Breast epithelium (tissue), 4 donors: ENCODE results near the gene ITGB7. TPM values are rescaled to one million over a fixed set of nuclear protein-coding genes. Genes with fewer than 3 reads are reported as not detected.

Experiments used
- DNase-seq, 2 donors: peaks; one replicate each; pipeline ENCODE4 v3.0.0-alpha.2; 2019; ENCODE audit warnings: low spot score in 2 of 2
- H3K27ac ChIP-seq, 2 donors: fragments of 200-600 bp; sonication (generic) in 1 of 2; one replicate each; pipeline ENCODE4 v1.5.1; 2016 to 2019; ENCODE audit warnings: mild to moderate bottlenecking in 1 of 2
- H3K27me3 ChIP-seq, 2 donors: fragments of 200-600 bp; sonication (generic) in 1 of 2; one replicate each; pipeline versions ENCODE4 v1.5.1 to v1.6.0; 2017 to 2019; ENCODE audit warnings: control low read depth in 1 of 2, mild to moderate bottlenecking in 1 of 2
- H3K36me3 ChIP-seq: fragments of 200-600 bp; one replicate; pipeline ENCODE4 v1.5.1; 2019
- H3K4me1 ChIP-seq, 2 donors: fragments of 200-600 bp; sonication (generic); one replicate each; pipeline ENCODE4 v1.5.1; 2016 to 2019; ENCODE audit warnings: control low read depth in 1 of 2
- H3K4me3 ChIP-seq, 3 donors: fragments of 200-600 bp; sonication (generic); 1 replicate in 2 of 3; 2 replicates in 1 of 3; pipeline ENCODE4 v1.5.1; 2016 to 2019; ENCODE audit warnings: mild to moderate bottlenecking in 3 of 3, moderate library complexity in 2 of 3
- H3K9me3 ChIP-seq, 2 donors: fragments of 200-600 bp; sonication (generic) in 1 of 2; one replicate each; pipeline ENCODE4 v1.5.1; 2016 to 2019; ENCODE audit warnings: control low read depth in 1 of 2
- POLR2A ChIP-seq: fragments of 450-650 bp; IDR thresholded peaks from one replicate; pipeline ENCODE4 v1.6.1; 2016; ENCODE audit warnings: antibody characterized with exemption, mild to moderate bottlenecking, moderate library complexity
- POLR2AphosphoS5 ChIP-seq, 3 donors: sonication (generic); formaldehyde crosslinking; IDR thresholded peaks; one replicate each; pipeline ENCODE4 v1.6.1; 2017; ENCODE audit warnings: antibody characterized with exemption in 3 of 3
- intact Hi-C: fragments of 100-400 bp; cut with DNase I; formaldehyde crosslinking; loops from one replicate; pipeline ENCODE4 v1.15.1; 2023; ENCODE audit warnings: low total_unique reads
- total RNA-seq, 3 donors: library from RNA; depleted of rRNA; stranded (reverse); fragments of >200 nt; gene quantifications; one replicate each; pipeline ENCODE4 v1.1.0, GENCODE V29; 2016
- TF ChIP-seq, protein P1 (sequence below), 3 donors: fragments of 450-650 bp; IDR thresholded peaks; one replicate each; pipeline ENCODE4 v1.5.1; 2016 to 2017; ENCODE audit warnings: antibody characterized with exemption in 3 of 3, mild to moderate bottlenecking in 3 of 3, moderate library complexity in 3 of 3

Gene ITGB7
- total RNA-seq, 3 donors from 2014 or later, result 1.1 to 2.9 (median 2.9) TPM

DNA sequence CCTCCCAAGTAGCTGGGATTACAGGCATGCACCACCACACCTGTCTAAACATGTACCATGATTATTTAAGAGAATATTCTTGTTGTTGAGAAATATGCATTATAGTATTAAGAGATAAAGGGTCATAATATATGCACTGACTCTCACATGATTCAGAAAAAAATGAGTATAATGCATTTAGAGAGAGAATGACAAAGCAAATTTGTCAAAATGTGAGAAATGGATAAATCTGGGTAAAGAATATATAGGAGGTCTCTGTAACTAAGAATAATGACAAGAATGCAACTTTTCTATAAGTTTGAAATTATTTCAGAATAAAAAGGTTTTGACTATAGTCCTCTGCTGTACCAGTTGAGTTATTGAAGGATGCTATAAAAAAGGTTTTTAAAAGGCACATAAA, 54.7 kb downstream of the ITGB7 start:
- Histone ChIP-seq H3K36me3 (no peaks in the 10 kb centered on the region), H3K27me3 (no peaks in the 10 kb centered on the region), H3K4me1 (no peaks in the 10 kb centered on the region), H3K4me3 (no peak overlapping the region), H3K27ac (no peak overlapping the region), H3K9me3 (no peaks in the 10 kb centered on the region)
- DNase-seq, result no peak
- TF ChIP-seq POLR2AphosphoS5 (IDR thresholded peaks at IDR 0.05) (no peak), POLR2A (no peak)
- TF ChIP-seq, protein P1, sequence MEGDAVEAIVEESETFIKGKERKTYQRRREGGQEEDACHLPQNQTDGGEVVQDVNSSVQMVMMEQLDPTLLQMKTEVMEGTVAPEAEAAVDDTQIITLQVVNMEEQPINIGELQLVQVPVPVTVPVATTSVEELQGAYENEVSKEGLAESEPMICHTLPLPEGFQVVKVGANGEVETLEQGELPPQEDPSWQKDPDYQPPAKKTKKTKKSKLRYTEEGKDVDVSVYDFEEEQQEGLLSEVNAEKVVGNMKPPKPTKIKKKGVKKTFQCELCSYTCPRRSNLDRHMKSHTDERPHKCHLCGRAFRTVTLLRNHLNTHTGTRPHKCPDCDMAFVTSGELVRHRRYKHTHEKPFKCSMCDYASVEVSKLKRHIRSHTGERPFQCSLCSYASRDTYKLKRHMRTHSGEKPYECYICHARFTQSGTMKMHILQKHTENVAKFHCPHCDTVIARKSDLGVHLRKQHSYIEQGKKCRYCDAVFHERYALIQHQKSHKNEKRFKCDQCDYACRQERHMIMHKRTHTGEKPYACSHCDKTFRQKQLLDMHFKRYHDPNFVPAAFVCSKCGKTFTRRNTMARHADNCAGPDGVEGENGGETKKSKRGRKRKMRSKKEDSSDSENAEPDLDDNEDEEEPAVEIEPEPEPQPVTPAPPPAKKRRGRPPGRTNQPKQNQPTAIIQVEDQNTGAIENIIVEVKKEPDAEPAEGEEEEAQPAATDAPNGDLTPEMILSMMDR (IDR thresholded peaks at IDR 0.05), result no peak
- intact Hi-C loops, result no loop called here

DNA sequence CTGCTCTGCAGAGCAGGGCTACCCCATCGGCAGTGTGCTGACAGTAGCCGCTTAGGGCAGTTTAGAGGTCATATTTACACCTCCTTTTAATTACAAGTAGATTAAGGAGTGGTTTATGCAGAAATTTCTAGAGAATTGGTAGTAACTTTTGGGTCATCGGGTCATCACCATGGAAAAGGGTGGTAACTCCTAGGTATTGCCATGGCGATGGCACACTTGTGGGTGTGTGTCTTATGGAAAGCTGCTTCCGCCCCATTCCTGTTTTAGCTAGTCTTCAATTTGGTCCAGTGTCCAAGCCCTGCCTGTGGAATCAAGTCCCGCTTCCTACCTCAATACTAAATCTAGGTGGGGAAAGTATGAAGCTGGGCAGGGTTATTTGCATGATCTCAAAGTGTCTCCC, 56.0 kb downstream of the ITGB7 start:
- Histone ChIP-seq H3K4me1 (no peaks in the 10 kb centered on the region), H3K9me3 (no peaks in the 10 kb centered on the region), H3K36me3 (no peaks in the 10 kb centered on the region), H3K4me3 (no peak overlapping the region), H3K27me3 (no peaks in the 10 kb centered on the region), H3K27ac (no peak overlapping the region)
- no peak for DNase-seq
- intact Hi-C loops, result no loop called here
- no peak for TF ChIP-seq POLR2AphosphoS5 (IDR thresholded peaks at IDR 0.05)
- TF ChIP-seq, protein P1 (IDR thresholded peaks at IDR 0.05), result no peak
- TF ChIP-seq POLR2A, result no peak

DNA sequence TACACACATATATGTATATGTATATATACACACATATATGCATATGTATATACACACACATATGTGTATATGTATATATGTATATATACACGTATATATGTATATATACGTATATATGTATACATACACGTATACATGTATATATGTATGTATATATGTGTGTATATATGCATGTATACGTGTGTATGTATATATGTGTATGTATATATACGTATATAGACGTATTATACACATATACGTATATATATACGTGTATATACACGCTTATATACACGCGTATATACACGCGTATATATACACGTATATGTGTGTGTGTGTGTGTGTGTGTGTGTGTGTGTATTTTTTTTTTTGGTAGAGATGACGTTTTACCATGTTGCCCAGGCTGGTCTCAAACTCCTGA, 59.4 kb downstream of the ITGB7 start:
- intact Hi-C loops, result loop anchor here (10.0 kb wide), 1 partner anchor 643 kb away; no protein-coding TSS in a partner anchor
- H3K27ac ChIP-seq, result no peak overlapping the region
- no peaks in the 10 kb centered on the region for H3K27me3 ChIP-seq
- no peak for DNase-seq
- H3K4me1 ChIP-seq, result no peaks in the 10 kb centered on the region
- TF ChIP-seq, protein P1 (IDR thresholded peaks at IDR 0.05), result no peak
- no peak for TF ChIP-seq POLR2A
- TF ChIP-seq POLR2AphosphoS5 (IDR thresholded peaks at IDR 0.05), result no peak
- no peak overlapping the region for H3K4me3 ChIP-seq
- no peaks in the 10 kb centered on the region for H3K9me3 ChIP-seq
- no peaks in the 10 kb centered on the region for H3K36me3 ChIP-seq

DNA sequence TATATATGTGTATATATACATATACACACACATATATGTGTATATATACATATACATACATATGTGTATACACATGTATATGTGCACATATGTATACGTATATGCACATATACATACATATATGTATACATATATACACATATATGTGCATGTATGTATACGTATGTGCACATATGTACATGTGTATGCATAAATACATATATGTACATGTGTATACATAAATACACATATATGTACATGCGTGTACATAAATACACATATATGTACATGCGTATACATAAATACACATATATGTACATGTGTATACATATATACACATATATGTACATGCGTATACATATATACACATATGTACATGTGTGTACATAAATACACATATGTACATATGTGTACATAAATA, 59.9 kb downstream of the ITGB7 start:
- no peaks in the 10 kb centered on the region for H3K27me3 ChIP-seq
- intact Hi-C loops, result loop anchor here (10.0 kb wide), 1 partner anchor 642 kb away; no protein-coding TSS in a partner anchor

GRCh38 chr12:53145383-53146260, 61.4 kb downstream of the ITGB7 start:
- no peaks in the 10 kb centered on the region for H3K9me3 ChIP-seq
- H3K27ac ChIP-seq, result no peak overlapping the region
- intact Hi-C loops, result loop anchor here (10.0 kb wide), 1 partner anchor 641 kb away; no protein-coding TSS in a partner anchor
- TF ChIP-seq POLR2AphosphoS5 (IDR thresholded peaks at IDR 0.05), result no peak
- no peak for TF ChIP-seq POLR2A
- TF ChIP-seq, protein P1 (IDR thresholded peaks at IDR 0.05), result no peak
- no peak overlapping the region for H3K4me3 ChIP-seq
- H3K27me3 ChIP-seq, result no peaks in the 10 kb centered on the region
- H3K36me3 ChIP-seq, result no peaks in the 10 kb centered on the region
- DNase-seq, result no peak
- no peaks in the 10 kb centered on the region for H3K4me1 ChIP-seq

More for the DNA sequence above, 59.9 kb downstream of the ITGB7 start:
- Histone ChIP-seq H3K9me3 (no peaks in the 10 kb centered on the region), H3K27ac (no peak overlapping the region), H3K4me1 (no peaks in the 10 kb centered on the region), H3K36me3 (no peaks in the 10 kb centered on the region), H3K4me3 (no peak overlapping the region)
- DNase-seq, result no peak
- TF ChIP-seq POLR2AphosphoS5 (IDR thresholded peaks at IDR 0.05) (no peak), POLR2A (no peak)
- TF ChIP-seq, protein P1 (IDR thresholded peaks at IDR 0.05), result no peak
